Neural progenitor cell (in vitro differentiated cells): ENCODE measurements around the gene HDAC4.

ENCODE experiments used
- EZH2phosphoT487 ChIP-seq: fragments of 200-600 bp; sonication (generic); IDR thresholded peaks from 2 replicates; pipeline ENCODE4 v1.6.1; 2017; ENCODE audit warnings: antibody characterized with exemption
- TF ChIP-seq, protein P1 (sequence below): fragments of 200-600 bp; sonication (generic); IDR thresholded peaks from 2 replicates; pipeline ENCODE4 v1.5.1; 2017; ENCODE audit warnings: antibody characterized with exemption, mild to moderate bottlenecking

DNA sequence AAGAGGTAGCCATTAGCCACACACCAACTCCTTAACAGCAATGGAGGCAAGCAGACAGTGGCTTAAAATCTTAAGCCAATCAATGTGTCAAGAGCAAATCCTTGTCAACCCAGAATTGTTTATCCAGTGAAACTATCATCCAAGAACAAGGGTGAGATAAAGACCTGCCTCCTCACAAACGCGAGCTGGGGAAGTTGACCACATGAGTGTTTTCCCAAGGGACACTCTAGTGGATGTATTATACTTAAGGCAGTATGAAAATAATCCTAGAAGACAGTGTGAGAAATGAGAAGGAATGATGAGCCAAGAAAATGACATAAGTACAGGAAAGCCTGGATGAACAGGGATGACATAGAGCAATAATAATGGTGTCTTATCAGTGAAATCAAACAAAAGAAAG, 343.3 kb downstream of the HDAC4 start:
- TF ChIP-seq, protein P1, sequence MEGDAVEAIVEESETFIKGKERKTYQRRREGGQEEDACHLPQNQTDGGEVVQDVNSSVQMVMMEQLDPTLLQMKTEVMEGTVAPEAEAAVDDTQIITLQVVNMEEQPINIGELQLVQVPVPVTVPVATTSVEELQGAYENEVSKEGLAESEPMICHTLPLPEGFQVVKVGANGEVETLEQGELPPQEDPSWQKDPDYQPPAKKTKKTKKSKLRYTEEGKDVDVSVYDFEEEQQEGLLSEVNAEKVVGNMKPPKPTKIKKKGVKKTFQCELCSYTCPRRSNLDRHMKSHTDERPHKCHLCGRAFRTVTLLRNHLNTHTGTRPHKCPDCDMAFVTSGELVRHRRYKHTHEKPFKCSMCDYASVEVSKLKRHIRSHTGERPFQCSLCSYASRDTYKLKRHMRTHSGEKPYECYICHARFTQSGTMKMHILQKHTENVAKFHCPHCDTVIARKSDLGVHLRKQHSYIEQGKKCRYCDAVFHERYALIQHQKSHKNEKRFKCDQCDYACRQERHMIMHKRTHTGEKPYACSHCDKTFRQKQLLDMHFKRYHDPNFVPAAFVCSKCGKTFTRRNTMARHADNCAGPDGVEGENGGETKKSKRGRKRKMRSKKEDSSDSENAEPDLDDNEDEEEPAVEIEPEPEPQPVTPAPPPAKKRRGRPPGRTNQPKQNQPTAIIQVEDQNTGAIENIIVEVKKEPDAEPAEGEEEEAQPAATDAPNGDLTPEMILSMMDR = no peak
- no peak for TF ChIP-seq EZH2phosphoT487
